Lower lobe of right lung (tissue), 2 donors: ENCODE measurements around the gene MOBP. TPM values are rescaled to one million over a fixed set of nuclear protein-coding genes. Genes with fewer than 3 reads are reported as not detected.
"Not testable (repeated sequence)": the region's sequence is repeated elsewhere in the genome, so short reads cannot be mapped to it uniquely, and the experiment has no call there.

Source experiments
- ATAC-seq, 2 donors: fragments of 200-7000 bp; cut with Tn5 transposase; one replicate each; pipeline ENCODE4 v1.9.1; 2020 to 2022; ENCODE audit warnings: mild to moderate bottlenecking in 2 of 2, moderate library complexity in 2 of 2
- DNase-seq: peaks from one replicate; pipeline ENCODE4 v3.0.0-alpha.2; 2020
- H3K27ac ChIP-seq: fragments of 200-600 bp; one replicate; pipeline ENCODE4 v1.8.0; 2022
- H3K27me3 ChIP-seq: fragments of 200-600 bp; one replicate; pipeline ENCODE4 v1.8.0; 2022; ENCODE audit warnings: low read depth
- H3K36me3 ChIP-seq: fragments of 200-600 bp; one replicate; pipeline ENCODE4 v1.8.0; 2022; ENCODE audit warnings: mild to moderate bottlenecking
- H3K4me1 ChIP-seq: fragments of 200-600 bp; one replicate; pipeline ENCODE4 v1.8.0; 2022
- H3K4me3 ChIP-seq: fragments of 200-600 bp; one replicate; pipeline ENCODE4 v1.8.0; 2022; ENCODE audit warnings: mild to moderate bottlenecking
- H3K9me3 ChIP-seq: fragments of 200-600 bp; one replicate; pipeline ENCODE4 v1.8.0; 2022
- CTCF ChIP-seq: fragments of 200-600 bp; IDR thresholded peaks from one replicate; pipeline ENCODE4 v1.8.0; 2022; ENCODE audit warnings: antibody characterized with exemption, mild to moderate bottlenecking
- intact Hi-C: fragments of 100-400 bp; cut with DNase I; formaldehyde crosslinking; loops from one replicate; pipeline ENCODE4 v1.11.0; 2022
- total RNA-seq: library from RNA; stranded (reverse); fragmentation: NEBNext Ultra II Directional; extraction: Animal tissue kit (Norgen Biotek cat#: 25700); gene quantifications from one replicate; pipeline ENCODE4 v1.2.1, GENCODE V29; 2021
- donor health status: DM: no; HTN: yes; CAD: no; lungs with severe emphysema.

The MOBP gene
- total RNA-seq, 1 donor from 2014 or later: 0.18 TPM

DNA sequence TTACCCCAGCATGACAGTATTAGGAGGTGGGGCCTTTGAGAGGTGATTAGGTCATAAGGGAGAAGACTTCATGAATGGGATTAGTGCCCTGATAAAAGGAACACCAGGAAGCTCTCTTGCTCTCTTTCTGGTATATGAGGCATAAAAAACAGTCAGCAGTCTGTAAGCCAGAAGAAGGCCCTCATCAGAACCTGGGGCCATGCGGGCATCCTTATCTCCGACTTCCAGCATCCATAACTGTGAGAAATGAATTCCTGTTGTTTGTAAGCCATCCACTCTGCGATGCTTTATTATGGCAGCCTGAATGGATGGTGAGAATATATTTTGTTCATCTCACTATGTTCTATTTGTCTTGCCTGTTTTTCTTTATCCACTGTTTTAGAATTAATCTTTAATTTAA, 17.7 kb upstream of the MOBP start:
- no peak for ATAC-seq
- Histone ChIP-seq H3K4me1 (peaks cover 4% of the 10 kb centered on the region), H3K27me3 (no peaks in the 10 kb centered on the region), H3K4me3 (no peak overlapping the region), H3K36me3 (no peaks in the 10 kb centered on the region), H3K27ac (no peak overlapping the region), H3K9me3 (no peaks in the 10 kb centered on the region)
- intact Hi-C loops: no loop called here
- no peak for TF ChIP-seq CTCF
- DNase-seq: no peak

GRCh38 chr3:39453134-39453533, 14.3 kb upstream of the MOBP start:
- Histone ChIP-seq H3K36me3 (no peaks in the 10 kb centered on the region), H3K4me1 (no peaks in the 10 kb centered on the region), H3K27me3 (no peaks in the 10 kb centered on the region), H3K27ac (no peak overlapping the region), H3K4me3 (no peak overlapping the region), H3K9me3 (no peaks in the 10 kb centered on the region)
- intact Hi-C loops: no loop called here
- DNase-seq (no peak), ATAC-seq (no peak)
- no peak for TF ChIP-seq CTCF

DNA sequence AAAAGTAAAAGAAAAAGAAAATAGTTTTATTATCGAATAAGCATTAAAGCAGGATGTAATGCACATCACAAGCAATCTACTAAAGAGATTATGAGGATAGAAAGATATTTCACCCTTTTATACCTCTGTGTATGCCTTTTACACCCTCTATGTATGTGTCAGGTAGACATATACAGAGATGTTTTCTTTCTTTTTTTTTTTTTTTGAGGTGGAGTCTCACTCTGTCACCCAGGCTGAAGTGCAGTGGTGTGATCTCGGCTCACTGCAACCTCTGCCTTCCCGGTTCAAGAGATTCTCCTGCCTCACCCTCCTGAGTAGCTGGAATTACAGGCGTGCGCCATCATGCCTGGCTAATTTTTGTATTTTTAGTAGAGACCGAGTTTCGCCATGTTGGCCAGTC, 13.6 kb upstream of the MOBP start:
- H3K27me3 ChIP-seq, H3K36me3 ChIP-seq, ATAC-seq, H3K27ac ChIP-seq, DNase-seq, intact Hi-C loops, H3K4me3 ChIP-seq, H3K4me1 ChIP-seq, H3K9me3 ChIP-seq: not testable (repeated sequence)

GRCh38 chr3:39454591-39455217, 12.8 kb upstream of the MOBP start:
- no peak overlapping the region for H3K27ac ChIP-seq
- H3K4me1 ChIP-seq: no peaks in the 10 kb centered on the region
- intact Hi-C loops: no loop called here
- ATAC-seq (no peak), DNase-seq (no peak)
- H3K4me3 ChIP-seq: no peak overlapping the region
- H3K9me3 ChIP-seq: no peaks in the 10 kb centered on the region
- H3K27me3 ChIP-seq: peaks cover 6% of the 10 kb centered on the region
- H3K36me3 ChIP-seq: no peaks in the 10 kb centered on the region
- no peak for TF ChIP-seq CTCF

GRCh38 chr3:39456159-39456558, 11.3 kb upstream of the MOBP start:
- no peak overlapping the region for H3K4me3 ChIP-seq
- H3K36me3 ChIP-seq: no peaks in the 10 kb centered on the region
- H3K9me3 ChIP-seq: no peaks in the 10 kb centered on the region
- peaks cover 6% of the 10 kb centered on the region for H3K27me3 ChIP-seq
- intact Hi-C loops: no loop called here
- no peak overlapping the region for H3K27ac ChIP-seq
- DNase-seq: no peak
- TF ChIP-seq CTCF: no peak
- H3K4me1 ChIP-seq: no peaks in the 10 kb centered on the region
- ATAC-seq: no peak

DNA sequence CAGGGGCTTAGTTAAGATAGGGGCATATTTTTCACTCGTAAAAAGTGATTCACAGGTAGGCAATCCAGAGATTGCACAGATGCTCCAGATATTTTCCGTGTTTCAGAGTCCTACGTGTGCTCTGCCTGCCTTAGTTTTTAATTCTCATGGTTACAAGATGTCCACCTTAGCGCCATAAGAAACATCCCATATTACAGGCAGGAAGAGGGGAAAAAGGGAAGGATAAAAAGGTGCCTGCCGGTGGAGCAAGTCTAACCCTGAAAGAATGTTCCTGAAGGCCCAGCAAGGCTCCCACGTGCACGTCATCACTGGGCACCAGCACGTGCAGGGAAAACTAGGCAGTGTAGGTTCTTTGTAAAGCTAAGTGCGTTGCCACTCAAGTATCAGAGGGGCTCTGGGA, 10.1 kb upstream of the MOBP start:
- Histone ChIP-seq H3K27ac (no peak overlapping the region), H3K9me3 (no peaks in the 10 kb centered on the region), H3K27me3 (peaks cover 6% of the 10 kb centered on the region), H3K4me1 (no peaks in the 10 kb centered on the region), H3K4me3 (no peak overlapping the region), H3K36me3 (no peaks in the 10 kb centered on the region)
- no peak for DNase-seq
- ATAC-seq: no peak
- intact Hi-C loops: no loop called here
- no peak for TF ChIP-seq CTCF

DNA sequence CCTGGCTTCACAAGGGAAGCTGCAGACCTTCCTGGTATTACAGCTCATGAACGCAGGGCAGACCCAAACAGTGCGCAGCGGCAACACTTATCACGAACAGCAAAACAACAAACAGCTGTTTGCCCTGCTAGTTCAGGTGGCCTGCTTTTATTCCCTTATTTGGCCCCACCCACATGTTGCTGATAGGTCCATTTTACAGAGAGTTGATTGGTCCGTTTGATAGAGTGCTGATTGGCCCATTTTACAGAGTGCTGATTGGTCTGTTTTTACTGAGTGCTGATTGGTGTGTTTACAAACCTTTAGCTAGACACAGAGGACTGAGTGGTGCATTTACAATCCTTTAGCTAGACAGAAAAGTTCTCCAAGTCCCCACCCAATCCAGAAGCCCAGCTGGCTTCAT, 8.9 kb upstream of the MOBP start:
- H3K36me3 ChIP-seq, ATAC-seq, H3K9me3 ChIP-seq, H3K4me1 ChIP-seq, DNase-seq, H3K4me3 ChIP-seq, H3K27ac ChIP-seq, intact Hi-C loops, H3K27me3 ChIP-seq: not testable (repeated sequence)
